Fibroblast of the aortic adventitia (primary cell): ENCODE results near the gene CDON. TPM values are rescaled to one million over a fixed set of nuclear protein-coding genes. Genes with fewer than 3 reads are reported as not detected.
"Not testable (repeated sequence)": the region's sequence is repeated elsewhere in the genome, so short reads cannot be mapped to it uniquely, and the experiment has no call there.

Experiments used
- DNase-seq: peaks from one replicate; pipeline ENCODE4 v3.0.0-alpha.2; 2010; ENCODE audit warnings: low read depth
- H3K4me3 ChIP-seq: 2 replicates; pipeline ENCODE4 v1.5.1; 2011; ENCODE audit warnings: low read depth, mild to moderate bottlenecking, control low read depth, low read length, moderate library complexity
- total RNA-seq: library from RNA; depleted of rRNA; stranded (reverse); fragments of >200 nt; gene quantifications from 2 replicates; pipeline ENCODE4 v1.2.3, GENCODE V29; 2012; ENCODE audit warnings: low replicate concordance
- TF ChIP-seq, protein P1 (sequence below): IDR thresholded peaks from 2 replicates; pipeline ENCODE4 v1.5.1; 2011; ENCODE audit warnings: mild to moderate bottlenecking, low read length, control low read depth, inconsistent platforms; ENCODE audit not compliant: insufficient read depth

Gene CDON
- total RNA-seq, 1 donor, result 54.4 TPM

DNA sequence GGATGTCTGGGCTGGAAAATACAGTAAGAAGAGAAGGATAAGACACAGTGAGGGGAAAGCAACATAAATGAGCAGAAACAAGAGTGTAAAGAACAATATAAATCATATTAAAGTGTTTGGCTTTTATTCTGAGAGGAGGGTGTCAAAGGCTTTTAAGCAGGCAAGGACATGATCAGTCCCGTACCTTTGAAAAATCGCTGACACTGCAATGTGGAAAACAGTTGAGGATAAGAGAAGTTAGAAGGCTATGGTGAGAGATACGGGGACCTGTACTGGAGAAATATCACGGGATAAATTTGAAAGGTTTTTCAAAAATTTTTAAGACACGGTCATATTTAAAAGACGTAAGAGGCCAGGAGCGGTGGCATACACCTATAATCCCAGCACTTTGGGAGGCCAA is 30.3 kb downstream of the CDON start:
- H3K4me3 ChIP-seq, result no peak overlapping the region
- DNase-seq, result no peak
- TF ChIP-seq, protein P1, sequence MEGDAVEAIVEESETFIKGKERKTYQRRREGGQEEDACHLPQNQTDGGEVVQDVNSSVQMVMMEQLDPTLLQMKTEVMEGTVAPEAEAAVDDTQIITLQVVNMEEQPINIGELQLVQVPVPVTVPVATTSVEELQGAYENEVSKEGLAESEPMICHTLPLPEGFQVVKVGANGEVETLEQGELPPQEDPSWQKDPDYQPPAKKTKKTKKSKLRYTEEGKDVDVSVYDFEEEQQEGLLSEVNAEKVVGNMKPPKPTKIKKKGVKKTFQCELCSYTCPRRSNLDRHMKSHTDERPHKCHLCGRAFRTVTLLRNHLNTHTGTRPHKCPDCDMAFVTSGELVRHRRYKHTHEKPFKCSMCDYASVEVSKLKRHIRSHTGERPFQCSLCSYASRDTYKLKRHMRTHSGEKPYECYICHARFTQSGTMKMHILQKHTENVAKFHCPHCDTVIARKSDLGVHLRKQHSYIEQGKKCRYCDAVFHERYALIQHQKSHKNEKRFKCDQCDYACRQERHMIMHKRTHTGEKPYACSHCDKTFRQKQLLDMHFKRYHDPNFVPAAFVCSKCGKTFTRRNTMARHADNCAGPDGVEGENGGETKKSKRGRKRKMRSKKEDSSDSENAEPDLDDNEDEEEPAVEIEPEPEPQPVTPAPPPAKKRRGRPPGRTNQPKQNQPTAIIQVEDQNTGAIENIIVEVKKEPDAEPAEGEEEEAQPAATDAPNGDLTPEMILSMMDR, result no peak

DNA sequence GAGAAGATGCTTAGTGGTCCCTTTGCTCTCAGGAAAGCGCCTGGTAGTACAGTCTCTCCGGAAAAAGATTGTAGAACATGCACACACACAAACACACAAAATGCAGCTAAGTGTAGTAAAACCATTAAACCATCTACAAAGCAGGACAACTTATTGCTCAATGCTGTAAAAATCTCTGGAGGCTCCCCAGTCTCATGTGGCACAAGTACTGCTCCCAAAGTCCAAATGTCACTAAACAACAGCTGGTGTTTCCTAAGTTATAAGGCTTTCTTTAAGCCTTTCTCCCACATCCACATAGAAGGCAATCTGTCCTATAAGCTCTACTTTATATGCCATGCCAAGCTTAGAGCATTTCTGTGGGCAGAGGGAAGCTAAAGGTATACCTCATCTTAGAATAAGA is 32.9 kb downstream of the CDON start:
- TF ChIP-seq, protein P1, result no peak

DNA sequence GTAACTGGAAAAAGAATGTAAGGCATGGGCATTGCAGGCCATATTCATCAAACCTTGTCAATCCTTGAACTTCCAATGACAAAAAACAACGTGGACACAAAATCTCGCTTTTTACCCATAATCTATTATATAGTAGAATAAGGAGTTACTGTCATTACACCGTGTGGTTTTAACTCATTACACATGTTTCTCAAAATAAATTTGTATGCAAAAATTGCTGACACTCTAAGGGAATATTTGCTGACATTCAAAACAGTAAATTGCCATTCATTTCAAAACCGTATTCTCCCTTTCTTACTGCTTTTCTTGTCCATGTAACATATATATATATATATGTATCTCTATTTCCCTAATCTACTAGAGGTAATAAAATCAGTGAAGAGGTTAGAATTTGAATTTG is 33.4 kb downstream of the CDON start:
- TF ChIP-seq, protein P1, result no peak
- no peak for DNase-seq
- no peak overlapping the region for H3K4me3 ChIP-seq

More for the DNA sequence above, 32.9 kb downstream of the CDON start:
- H3K4me3 ChIP-seq, result no peak overlapping the region
- no peak for DNase-seq

DNA sequence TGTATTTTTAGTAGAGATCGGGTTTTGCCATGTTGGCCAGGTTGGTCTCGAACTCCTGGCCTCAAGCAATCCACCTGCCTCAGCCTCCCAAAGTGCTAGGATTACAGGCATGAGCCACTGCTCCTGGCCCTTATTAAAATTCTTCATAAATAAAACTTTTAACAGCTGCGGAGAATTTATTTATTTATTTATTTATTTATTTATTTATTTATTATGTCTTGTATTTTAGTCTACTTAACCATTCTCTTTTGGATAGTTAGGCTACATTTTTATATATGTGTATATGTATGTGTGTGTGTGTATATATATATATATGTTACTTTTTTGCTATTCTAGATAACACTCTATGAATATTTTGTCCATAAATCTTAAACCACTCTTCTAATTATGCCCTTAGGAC is 34.1 kb downstream of the CDON start:
- not testable (repeated sequence) for DNase-seq, H3K4me3 ChIP-seq

- H3K4me3 ChIP-seq, result no peak overlapping the region
- DNase-seq, result no peak
- TF ChIP-seq, protein P1, result no peak
These were observed 36.1 kb downstream of the CDON start for GRCh38 chr11:126026579-126026978.

DNA sequence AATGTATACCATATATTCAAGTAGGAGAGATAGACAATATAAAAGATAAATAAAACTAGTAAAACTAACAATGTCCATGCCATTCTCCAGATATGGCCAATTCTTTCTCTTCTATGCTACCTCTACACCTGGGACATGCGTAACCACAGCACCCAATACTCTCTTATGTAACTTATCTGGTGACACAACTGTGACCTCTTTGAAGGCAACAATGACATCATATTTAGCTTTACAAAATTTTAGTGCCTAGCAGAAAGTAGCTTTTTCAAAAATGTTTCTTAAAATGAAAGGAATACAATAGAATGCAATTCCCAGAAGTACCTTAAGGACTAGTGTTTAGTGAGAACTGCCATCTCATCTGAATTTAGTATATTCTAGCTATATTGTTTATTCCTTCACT is 36.8 kb downstream of the CDON start:
- TF ChIP-seq, protein P1, result no peak
- H3K4me3 ChIP-seq, result no peak overlapping the region
- no peak for DNase-seq

DNA sequence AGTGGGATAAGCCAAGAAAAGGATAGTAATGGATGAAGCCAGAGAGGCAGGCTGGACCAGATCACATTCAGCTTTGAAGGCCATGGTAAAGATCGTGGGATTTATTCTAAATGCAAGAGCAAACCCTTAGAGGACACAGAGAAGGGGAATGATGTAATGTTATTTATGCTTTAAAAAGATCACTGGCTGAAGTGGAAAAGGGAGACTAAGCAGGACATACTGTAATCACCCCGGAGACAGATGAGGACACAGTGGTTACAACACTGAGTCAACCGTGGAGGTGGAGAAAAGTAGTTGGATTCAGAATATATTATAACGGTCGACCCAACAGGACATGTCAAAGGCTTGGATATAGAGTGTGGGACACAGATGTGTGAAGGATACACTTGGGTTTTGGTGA is 38.5 kb downstream of the CDON start:
- TF ChIP-seq, protein P1, result no peak
- DNase-seq, result no peak
- no peak overlapping the region for H3K4me3 ChIP-seq
